Islet of Langerhans (tissue), 1 donor: Measurements from ENCODE around the gene ITGB1BP1.
"Not testable (repeated sequence)": the region's sequence is repeated elsewhere in the genome, so short reads cannot be mapped to it uniquely, and the experiment has no call there.

Source experiments
- FAIRE-seq: peaks from one replicate; lab custom pipeline; 2011; peaks lifted over from hg19 to GRCh38; lab: Jason Lieb, UNC

The ITGB1BP1 gene

DNA sequence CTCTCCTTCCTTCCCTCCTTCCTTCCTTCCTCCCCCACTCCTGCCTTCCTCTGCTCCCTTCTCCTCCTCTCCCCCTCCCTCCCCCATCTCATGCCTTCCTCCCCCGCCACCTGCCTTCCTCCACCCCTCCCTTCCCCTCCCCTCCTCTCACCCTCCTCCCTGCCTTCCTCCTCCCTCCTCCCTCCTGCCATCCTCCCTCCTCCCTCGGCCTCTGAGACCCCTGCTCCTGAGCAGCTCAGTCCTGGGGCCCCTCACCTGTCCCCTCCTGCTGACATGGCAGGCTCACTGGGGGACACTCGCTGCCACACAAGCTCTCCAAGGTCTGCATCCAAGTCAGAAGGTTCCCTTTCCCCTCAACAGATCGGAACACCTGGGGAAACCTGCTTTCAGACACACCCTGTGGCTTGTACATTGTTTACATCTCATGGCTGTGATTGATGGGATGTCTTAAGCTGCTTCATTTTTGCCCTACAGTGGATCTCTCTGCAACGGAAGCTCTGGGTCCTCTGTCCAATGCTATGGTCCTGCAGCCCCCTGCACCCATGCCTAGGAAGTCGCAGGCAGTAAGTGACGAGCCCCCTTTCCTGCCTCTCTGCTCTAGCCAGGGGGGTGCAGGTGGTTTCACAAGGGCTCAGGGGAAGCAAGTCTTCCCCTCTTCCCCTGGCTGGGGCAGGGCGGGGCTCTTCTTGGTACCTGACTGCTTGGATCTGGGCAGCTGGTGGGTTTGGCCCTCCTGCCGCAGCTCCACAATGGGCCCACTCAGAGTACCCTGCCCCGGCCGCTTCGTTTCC, 22.9 kb downstream of the ITGB1BP1 start:
- FAIRE-seq: no peak

DNA sequence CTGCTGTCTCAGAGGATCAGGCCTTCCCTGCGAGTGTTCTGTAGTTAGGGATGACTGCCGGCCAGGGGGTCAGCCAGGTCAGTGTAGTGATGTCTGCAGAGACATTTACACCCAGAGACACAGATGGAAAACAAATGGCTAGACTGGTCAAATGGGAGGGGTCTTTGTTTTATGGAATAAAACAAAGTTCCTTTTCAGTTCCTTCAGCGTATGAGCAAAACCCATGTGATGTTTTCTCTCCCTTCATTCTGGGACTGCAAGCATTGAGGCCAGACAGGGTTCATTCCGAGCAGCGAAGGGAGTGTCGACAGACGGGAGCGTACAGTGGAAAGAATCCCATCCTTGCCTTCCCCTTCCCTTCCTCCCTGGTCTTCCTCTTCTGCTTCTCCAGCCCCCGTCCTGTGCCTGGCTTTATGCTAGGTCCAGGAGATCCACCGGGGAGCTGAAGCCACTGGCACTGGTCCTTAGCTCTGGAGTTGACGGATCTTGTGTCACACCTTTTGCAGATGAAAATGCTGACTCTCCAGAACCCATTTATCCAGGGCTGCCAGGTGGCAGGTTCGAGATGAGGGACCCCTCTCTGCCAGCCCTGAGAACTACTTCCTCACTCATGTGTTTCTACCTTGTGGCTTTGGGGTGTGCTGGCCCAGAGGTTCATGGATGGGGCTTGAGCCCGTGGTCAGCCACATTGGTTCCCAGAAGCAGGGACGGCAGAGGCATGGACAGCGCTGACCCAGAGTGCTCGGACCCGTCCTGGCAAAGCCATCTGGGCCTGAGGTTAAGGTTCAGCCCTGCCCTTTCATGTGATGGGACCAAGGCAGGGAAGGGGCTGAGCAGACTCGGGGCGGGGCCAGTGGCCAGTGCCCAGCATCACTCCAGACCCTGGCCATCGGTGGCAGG, 24.2 kb downstream of the ITGB1BP1 start:
- no peak for FAIRE-seq

DNA sequence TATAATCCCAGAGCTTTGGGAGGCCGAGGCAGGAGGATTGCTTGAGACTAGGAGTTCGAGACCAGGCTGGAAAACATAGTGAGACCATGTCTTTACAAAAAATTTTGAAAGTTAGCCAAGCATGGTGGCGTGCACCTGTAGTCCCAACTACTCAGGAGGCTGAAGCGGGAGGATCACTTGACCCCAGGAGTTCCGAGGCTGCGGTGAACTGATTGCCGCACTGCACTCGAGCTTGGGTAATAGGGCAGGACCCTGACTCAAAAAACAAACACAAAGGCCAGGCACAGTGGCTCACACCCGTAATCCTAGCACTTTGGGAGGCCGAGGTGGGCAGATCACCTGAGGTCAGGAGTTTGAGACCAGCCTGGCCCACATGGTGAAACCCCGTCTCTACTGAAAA, 25.1 kb downstream of the ITGB1BP1 start:
- FAIRE-seq: not testable (repeated sequence)

DNA sequence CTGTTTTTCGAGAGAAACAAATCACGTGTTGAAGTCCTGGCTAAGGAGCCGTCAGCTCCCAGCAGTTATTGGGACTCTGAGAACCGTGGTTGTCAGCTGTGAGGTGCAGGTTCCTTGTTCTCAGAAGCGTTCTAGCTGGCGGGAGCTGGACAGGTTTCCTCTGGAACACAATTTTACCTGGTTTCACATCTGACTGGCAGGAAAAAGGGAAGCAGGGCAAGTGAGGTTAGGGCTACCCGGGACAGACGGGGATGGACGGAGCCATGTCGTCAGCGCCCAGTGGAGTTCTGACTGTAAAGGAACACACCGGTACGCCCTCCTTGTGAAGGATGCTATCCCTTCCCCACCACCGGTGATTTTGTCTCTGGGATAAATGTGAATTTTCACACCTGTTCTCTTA, 26.1 kb downstream of the ITGB1BP1 start:
- FAIRE-seq: no peak

DNA sequence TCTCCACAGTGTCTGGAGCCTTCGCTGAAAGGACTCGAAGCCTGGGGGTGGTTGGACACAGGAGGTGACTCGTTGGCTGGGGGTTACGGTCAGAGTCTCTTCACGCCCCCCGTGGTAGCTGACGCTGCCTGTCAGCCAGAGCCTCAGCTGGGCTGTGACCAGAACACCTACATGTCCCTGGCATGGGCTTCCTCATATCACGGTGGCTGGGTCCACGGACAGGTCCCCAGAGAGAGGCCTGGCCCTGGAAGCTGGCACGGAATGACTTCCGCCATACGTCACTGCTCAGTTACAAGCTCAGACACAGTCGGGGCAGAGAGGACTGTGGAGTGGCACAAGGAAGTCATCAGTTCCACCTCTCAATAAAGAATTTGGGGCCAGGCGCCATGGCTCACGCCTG, 28.5 kb downstream of the ITGB1BP1 start:
- no peak for FAIRE-seq

DNA sequence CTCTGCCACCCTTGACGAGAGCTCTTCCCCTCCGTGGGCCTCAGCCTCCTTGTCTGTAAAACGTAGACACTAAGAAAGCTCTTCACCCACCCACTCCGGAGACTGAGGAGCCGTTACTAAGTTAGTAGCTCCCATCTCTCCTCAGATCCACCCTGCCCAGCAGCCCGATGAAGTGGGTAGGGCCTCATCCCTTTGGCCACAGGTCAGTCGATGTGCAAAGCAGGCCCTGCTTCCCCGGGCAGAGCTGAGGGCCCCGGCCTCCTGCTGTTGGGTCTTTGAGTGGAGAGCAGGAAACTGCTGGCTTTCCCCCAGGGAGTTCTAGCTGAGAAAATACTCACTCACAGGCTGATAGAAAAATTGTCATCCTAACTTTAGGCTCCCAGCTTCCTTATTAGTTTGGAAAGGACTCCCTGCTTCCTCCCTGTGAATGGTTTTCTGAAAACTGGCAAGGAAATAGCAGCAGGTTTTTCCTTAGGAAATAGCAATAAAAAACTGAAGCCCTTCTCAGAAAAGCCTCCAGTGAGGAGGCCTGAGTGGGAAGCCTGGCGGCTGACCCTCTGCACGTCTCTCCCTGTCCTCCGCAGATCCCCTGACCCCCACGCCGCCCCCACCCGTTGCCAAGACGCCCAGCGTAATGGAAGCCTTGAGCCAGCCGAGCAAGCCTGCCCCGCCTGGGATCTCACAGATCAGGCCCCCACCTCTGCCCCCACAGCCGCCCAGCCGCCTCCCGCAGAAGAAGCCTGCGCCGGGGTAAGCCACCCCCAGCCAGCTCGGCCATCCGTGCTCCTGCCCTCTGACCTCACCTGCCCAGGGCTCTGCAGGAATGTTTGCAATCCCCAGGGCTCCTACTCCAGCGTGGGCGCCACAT, 30.2 kb downstream of the ITGB1BP1 start:
- no peak for FAIRE-seq

DNA sequence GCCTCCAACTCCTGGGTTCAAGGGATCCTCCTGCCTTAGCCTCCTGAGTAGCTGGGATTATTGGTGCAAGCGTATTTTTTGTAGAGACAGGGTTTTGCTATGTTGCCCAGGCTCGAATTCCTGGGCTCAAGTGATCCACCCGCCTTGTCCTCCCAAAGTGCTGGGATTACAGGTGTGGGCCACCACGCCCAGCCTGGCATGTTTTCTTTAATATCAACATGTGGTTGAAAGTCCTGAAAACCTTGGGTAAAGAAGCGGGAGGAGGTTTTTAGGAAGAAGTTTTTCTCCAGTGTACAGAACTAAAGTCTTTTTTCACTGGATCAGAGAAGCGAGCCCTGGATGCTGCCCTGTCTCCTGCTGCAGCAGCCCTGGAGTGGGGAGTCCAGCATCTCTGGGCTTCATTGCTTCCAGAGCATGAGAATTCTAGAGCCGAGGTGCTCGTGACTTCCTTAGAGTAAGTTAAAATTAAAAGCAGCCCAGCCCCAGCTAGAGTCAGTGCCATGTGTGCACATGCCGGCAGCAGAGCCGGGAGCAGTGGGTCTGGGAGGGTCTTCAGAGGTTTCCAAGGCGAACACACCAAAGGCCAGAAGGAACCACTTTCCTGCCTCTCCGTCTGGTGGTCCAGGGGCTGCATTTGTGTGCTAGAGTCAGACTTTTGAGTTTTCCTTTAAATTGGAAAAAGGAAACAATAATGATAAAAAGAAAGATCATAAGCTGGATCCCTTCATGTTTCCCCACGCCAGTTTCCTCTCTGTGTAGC, 31.2 kb downstream of the ITGB1BP1 start:
- no peak for FAIRE-seq

DNA sequence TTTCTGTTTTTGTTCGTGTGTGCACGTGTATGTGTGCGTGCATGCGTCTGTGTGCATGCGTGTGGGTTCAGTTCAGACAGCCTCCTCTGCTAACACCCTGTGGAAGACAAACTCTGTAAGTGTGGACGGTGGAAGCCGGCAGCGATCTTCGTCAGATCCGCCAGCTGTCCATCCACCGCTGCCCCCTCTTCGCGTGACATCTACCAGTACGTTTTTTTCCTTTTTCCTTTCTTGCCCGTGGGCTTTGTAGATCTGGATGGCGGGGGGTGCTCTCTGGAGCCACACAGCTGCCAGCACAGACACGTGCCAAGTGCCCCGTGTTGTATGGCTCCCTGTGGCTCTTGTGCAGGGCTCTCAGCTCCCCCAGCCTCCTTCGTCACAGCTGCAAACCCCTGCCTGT, 32.3 kb downstream of the ITGB1BP1 start:
- FAIRE-seq: no peak

DNA sequence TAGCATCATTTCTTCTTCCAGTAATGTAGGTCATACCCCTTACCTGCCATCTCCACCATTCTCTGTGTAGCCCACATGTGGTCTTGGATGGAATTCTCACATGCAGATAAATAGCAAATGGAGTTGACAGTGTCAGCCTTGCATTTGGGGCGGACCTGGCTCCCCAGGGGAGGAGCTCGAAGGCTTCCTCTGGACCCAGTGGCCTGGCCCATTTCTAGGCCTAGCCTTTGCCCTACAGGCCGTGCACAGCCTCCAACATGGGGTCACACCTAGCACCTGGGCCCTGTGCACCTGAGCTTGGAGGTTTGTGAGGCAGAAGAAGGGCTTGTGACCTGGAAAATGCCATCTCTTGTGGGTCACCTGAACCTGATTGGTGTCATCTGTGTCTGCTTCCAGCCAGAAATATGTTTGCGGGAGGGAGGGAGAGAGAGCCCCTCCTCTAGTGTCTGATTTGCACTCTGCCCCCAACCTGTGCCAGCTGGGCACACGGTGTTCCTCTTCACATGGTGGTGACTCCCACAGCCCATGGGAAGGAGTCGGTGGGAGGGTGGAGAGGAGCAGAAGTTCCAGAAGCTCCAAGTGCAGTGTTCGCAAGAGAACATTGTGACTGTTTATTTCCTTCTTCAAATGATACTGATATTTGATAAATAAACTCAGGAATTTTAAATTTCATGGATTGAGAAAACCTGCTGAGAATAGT, 33.0 kb downstream of the ITGB1BP1 start:
- FAIRE-seq: no peak

DNA sequence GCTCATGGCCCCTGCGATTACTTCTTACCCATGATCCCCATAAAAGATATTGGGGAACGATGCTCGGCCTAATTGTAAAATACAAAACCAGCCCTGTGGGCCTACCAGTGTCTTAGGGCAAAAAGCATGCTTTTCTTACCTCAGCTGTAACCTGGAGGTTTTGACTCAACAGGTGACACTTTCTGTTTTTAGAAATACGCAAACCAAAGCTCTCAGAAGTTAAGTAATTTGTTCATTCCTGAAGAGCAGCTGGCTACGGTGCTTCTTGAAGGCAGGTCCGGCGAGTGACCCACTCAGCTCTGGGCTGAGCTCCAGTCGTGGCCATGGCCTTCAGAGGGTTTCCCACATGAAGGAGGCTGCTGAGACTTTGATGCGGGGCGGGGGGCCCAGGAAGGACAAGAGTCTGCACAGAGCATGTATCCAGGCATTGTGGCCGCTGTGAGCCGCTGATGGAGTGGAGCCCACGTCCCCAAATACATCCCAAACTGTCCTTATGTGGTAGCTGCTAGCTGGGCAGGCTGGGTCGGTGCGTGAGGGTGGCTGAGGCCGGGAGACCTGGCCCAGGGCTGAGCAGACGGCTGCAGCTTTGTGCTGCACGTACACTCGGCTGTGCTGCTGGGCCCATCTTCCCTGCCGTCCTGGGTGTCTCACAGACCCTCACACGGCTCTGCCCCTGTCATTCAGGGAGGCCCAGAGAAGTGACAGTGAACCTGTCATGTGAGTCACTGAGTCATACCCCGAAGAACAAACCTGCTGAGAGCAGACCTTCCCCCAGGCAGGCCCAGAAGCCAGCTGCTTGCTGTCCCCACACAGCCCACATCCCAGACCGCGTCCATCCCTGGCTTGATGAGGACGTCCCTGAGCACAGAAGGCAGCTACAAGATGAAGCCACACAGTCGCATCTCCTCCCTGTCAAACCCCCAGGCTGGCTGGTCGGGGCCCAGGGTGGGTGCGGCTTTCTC, 34.1 kb downstream of the ITGB1BP1 start:
- no peak for FAIRE-seq

DNA sequence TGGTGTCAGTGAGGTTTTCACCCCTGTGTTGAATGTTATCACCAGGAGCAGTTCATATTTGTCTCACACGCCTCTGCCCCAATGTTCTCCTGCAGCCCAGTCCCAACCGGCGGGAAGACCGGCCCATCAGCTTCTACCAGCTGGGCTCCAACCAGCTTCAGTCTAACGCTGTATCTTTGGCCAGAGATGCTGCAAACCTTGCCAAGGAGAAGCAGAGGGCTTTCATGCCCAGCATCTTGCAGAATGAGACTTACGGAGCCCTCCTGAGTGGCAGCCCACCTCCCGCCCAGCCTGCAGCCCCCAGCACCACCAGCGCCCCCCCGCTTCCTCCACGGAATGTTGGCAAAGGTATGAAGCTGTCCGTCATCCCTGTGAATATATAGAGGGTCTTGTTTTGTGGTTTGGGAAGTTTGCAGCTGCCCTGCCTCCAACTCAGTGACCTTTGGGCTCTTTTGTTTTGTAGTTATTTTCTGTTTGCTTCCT, 35.1 kb downstream of the ITGB1BP1 start:
- FAIRE-seq: no peak

DNA sequence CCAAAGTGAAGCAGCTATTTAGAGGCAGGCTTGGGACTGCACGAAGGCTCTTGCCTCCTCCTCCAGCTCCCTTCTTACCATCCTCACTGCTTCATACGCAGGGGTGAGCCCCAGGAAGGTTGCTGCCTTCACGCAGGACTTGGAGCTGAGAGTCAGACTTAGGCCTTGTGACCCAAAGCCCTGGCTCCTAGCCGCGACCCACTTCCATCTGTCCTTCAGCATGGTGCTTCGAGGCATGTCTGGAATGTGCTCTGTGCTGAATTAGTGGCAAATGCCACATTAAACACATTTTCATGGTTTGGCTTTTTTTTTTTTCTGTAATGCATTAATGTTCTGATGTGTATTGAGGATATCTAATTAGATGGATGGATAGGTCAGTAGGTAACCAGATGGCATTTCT, 37.5 kb downstream of the ITGB1BP1 start:
- no peak for FAIRE-seq

DNA sequence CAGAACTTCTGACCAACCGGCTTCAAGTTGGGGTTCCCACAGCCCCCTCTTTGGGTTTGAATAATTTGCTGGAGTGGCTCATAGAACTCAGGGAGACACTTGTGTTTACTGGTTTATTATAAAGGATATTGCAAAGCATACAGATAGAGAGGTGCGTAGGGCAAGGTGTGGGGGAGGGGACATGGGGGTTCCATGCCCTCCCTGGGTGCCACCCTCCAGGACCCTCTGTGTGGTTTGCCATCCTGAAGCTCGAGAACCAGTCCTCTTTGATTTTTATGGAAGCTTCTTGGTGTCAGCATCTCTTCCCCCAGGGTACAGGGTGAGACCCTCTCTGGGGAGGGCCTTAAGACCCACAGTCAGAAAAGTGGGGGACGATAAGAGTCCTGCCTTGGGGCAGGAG, 38.8 kb downstream of the ITGB1BP1 start:
- FAIRE-seq: no peak

DNA sequence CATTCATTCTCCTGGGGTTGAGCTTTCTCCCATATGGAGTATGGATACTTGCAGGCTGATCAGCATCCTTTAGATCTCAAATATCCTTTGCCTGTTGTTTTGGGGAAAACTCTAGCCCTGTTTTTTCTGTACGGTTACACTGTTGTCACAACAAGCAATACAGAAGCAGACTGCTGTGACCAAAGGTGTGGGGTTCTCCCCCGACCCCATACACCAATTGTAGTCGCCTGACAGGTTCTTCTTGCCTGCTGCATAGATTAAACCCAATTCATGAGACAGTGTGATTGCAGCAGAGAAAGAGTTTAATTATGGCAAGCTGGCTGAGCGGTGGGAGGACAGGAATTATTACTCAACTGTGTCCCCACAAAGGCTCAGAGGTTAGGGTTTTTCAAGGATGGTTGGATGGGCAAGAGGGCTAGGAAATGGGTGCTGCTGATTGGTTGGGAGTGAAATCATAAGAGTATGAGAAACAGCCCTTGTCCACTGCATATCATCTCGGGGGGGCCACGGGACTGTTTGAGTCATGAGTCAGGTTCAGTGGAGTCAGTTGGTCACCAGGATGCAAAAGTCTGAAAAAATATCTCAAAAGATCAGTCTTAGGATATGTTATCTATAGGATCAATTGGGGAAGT, 40.6 kb downstream of the ITGB1BP1 start:
- no peak for FAIRE-seq

DNA sequence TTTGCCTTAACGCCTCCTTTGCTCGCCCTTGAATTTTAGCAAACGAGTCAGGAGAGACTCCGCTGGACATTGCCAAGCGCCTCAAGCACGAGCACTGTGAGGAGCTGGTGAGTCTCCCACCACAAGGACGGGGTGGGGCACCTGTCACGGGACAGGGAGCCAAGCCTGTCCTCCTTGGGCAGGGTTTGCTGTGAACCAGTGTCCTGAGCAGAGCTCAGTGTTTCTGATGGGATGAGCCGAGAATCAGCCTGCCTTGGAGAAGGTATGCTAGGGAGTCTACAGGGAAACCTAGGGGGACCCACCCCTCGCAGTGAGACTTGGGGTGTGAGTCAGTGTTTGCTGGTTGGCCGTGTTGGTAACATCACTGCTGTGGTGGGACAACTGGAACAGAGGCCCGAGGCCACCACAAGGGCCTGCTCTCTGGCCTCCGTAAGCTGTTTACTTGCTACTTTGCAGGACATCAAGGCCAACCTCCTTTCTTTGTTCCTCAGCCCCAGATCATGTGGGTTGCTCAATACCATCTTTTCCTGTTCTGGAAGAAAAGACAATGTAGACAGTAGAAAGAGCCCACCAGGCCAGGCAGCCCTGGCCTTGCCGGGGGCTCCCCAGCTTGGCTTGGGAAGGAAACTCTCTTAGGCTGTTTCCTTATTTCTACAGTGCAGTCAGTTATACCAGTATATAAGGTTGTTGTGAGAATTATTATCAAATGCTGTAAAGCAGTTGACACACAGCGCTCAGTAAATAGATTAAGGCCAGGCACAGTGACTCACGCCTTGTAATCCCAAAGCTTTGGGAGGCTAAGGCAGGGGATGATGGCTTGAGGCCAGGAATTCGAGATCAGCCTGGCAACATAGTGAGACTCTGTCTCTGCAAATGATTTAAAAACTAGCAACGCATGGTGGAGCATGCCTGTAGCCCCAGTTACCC, 42.4 kb downstream of the ITGB1BP1 start:
- FAIRE-seq: no peak

DNA sequence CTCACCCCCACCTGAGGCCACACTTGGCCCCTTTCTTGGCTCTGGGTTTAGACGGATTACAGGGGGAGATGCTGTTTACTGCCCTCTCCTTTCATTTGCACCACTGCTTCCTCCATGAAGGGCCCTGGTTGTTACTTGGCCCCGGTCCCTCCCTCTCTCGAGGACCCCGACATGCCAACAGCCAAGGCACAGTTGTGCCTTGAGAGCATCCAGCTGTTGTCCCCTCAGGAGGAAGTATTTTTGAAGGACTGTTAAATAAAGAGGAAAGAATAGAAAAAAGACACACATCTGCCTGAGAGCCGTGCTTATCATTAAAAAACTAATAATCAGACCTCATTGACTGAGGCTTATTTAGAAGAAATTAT, 44.0 kb downstream of the ITGB1BP1 start:
- no peak for FAIRE-seq

DNA sequence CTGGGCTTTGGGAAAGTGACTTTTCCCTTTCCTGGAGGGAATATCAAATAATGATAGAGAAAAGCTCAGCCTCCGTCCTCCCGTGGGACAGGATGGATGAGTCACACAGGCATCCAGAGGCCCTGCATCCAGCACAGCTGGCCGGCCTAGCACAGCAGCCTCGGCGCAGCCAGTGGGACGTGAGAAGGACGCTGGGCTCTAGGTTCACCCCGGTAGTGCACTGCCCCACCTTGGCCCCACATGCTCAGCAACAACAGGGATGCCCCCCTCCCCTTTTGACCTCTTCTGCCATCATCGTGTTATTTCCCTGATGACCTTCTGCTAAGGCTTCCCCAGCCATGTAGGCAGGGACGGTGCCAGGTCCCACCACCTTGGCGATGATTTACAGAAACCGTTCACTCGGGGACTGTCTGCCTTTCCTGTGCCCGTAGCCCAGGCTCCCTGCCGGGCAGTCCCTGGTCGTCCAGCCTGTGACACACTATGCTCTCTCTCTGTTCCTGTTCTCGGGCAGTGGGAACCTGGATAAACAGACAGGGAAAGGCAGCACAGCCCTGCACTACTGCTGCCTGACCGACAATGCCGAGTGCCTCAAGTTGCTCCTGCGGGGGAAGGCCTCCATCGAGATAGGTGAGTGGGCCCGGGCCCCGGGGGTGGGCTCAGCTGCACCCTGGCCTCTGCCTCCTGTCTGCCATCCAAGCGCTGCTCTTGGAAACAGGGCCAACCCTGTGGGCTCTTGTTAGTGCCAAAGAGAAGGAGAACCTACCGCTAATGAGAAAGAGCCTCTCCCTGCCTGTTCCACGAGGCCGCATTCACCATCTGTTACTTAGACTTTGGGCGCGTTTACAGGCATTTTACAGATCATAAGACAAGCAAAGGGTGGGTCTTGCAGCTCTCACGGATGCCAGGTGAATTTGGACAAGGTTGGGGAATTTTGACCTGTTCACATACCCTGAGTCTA, 44.6 kb downstream of the ITGB1BP1 start:
- no peak for FAIRE-seq
